ENCODE data around the gene BEND6.

Gene BEND6

GRCh38 chr6:56953597-56954402, 1.1 kb upstream of the BEND6 start:
- H3K27ac ChIP-seq = peak overlapping the region; percentile 67

GRCh38 chr6:56955171-56956155, 556 bp downstream of the BEND6 start:
- Histone ChIP-seq H3K36me3 (replicated peaks) (no peaks in the 10 kb centered on the region), H3K27me3 (replicated peaks) (no peaks in the 10 kb centered on the region)
- DNase-seq = peak; percentile 83

More at GRCh38 chr6:56953597-56954402, 1.1 kb upstream of the BEND6 start:
- H3K36me3 ChIP-seq (replicated peaks) = no peaks in the 10 kb centered on the region
- no peaks in the 10 kb centered on the region for H3K27me3 ChIP-seq (replicated peaks)
- peak overlapping the region; percentile 78 for H3K4me3 ChIP-seq (ENCODE audit: low read depth, low read length)
- no peak for TF ChIP-seq CTCF (IDR thresholded peaks at IDR 0.05; ENCODE audit: low read depth, low read length, missing control alignments)
- DNase-seq = no peak
- in situ Hi-C loops (cut with HindIII; ENCODE audit: low pct_ligation_motif_present, low sequenced_read_pairs) = no loop called here

GRCh38 chr6:56956491-56956890, 1.6 kb downstream of the BEND6 start:
- Histone ChIP-seq H3K27ac (no peak overlapping the region), H3K27me3 (replicated peaks) (no peaks in the 10 kb centered on the region), H3K36me3 (replicated peaks) (no peaks in the 10 kb centered on the region), H3K4me3 (ENCODE audit: low read depth, low read length) (no peak overlapping the region)
- TF ChIP-seq CTCF (IDR thresholded peaks at IDR 0.05; ENCODE audit: low read depth, low read length, missing control alignments) = no peak
- DNase-seq = no peak
- in situ Hi-C loops (cut with HindIII; ENCODE audit: low pct_ligation_motif_present, low sequenced_read_pairs) = no loop called here

More at GRCh38 chr6:56955171-56956155, 556 bp downstream of the BEND6 start:
- peak; percentile 90 for TF ChIP-seq CTCF (IDR thresholded peaks at IDR 0.05; ENCODE audit: low read depth, low read length, missing control alignments)
- in situ Hi-C loops (cut with HindIII; ENCODE audit: low pct_ligation_motif_present, low sequenced_read_pairs) = no loop called here
- H3K4me3 ChIP-seq (ENCODE audit: low read depth, low read length) = peak overlapping the region; percentile 78
- H3K27ac ChIP-seq = peak overlapping the region; percentile 59

GRCh38 chr6:56957856-56958255, 2.9 kb downstream of the BEND6 start:
- in situ Hi-C loops (cut with HindIII; ENCODE audit: low pct_ligation_motif_present, low sequenced_read_pairs) = no loop called here
- Histone ChIP-seq H3K4me3 (ENCODE audit: low read depth, low read length) (no peak overlapping the region), H3K27me3 (replicated peaks) (no peaks in the 10 kb centered on the region), H3K36me3 (replicated peaks) (no peaks in the 10 kb centered on the region), H3K27ac (no peak overlapping the region)
- no peak for DNase-seq
- no peak for TF ChIP-seq CTCF (IDR thresholded peaks at IDR 0.05; ENCODE audit: low read depth, low read length, missing control alignments)

- no peak overlapping the region for H3K27ac ChIP-seq
- no peaks in the 10 kb centered on the region for H3K27me3 ChIP-seq (replicated peaks)
- TF ChIP-seq CTCF (IDR thresholded peaks at IDR 0.05; ENCODE audit: low read depth, low read length, missing control alignments) = no peak
- no peak overlapping the region for H3K4me3 ChIP-seq (ENCODE audit: low read depth, low read length)
- in situ Hi-C loops (cut with HindIII; ENCODE audit: low pct_ligation_motif_present, low sequenced_read_pairs) = no loop called here
- H3K36me3 ChIP-seq (replicated peaks) = no peaks in the 10 kb centered on the region
- no peak for DNase-seq
These were observed 3.6 kb downstream of the BEND6 start for GRCh38 chr6:56958481-56958880.

Measured in brain microvascular endothelial cell (primary cell).